ENCODE data around the gene F5.

Gene F5

GRCh38 chr1:169548282-169548681 is 38.0 kb downstream of the F5 start:
- TF ChIP-seq CTCF (IDR thresholded peaks at IDR 0.05), result no peak
- H3K4me1 ChIP-seq, result no peaks in the 10 kb centered on the region
- no peak overlapping the region for H3K9ac ChIP-seq
- H3K4me3 ChIP-seq (ENCODE audit: low read depth, low read length), result no peak overlapping the region
- no peak overlapping the region for H3K4me2 ChIP-seq (ENCODE audit: low read length)
- no peaks in the 10 kb centered on the region for H3K27me3 ChIP-seq (ENCODE audit: control insufficient read depth, insufficient read depth, low read length)
- no peaks in the 10 kb centered on the region for H3K9me3 ChIP-seq (ENCODE audit: control insufficient read depth, low read length)
- no peaks in the 10 kb centered on the region for H3K79me2 ChIP-seq
- no peaks in the 10 kb centered on the region for H3K36me3 ChIP-seq (ENCODE audit: control insufficient read depth, insufficient read depth, low read length)
- H3K27ac ChIP-seq, result no peak overlapping the region
- H2AFZ ChIP-seq, result no peak overlapping the region

- Histone ChIP-seq H3K9ac (no peak overlapping the region), H3K4me1 (no peaks in the 10 kb centered on the region), H3K4me2 (ENCODE audit: low read length) (no peak overlapping the region)
Observed at GRCh38 chr1:169546087-169546995, 39.9 kb downstream of the F5 start.

GRCh38 chr1:169545472-169545871 is 40.8 kb downstream of the F5 start:
- H3K4me2 ChIP-seq (ENCODE audit: low read length), result no peak overlapping the region
- no peaks in the 10 kb centered on the region for H3K79me2 ChIP-seq
- H3K27ac ChIP-seq, result no peak overlapping the region
- no peak overlapping the region for H3K9ac ChIP-seq
- no peaks in the 10 kb centered on the region for H3K9me3 ChIP-seq (ENCODE audit: control insufficient read depth, low read length)
- no peaks in the 10 kb centered on the region for H3K36me3 ChIP-seq (ENCODE audit: control insufficient read depth, insufficient read depth, low read length)
- TF ChIP-seq CTCF (IDR thresholded peaks at IDR 0.05), result no peak
- H2AFZ ChIP-seq, result no peak overlapping the region
- H3K4me3 ChIP-seq (ENCODE audit: low read depth, low read length), result no peak overlapping the region
- H3K27me3 ChIP-seq (ENCODE audit: control insufficient read depth, insufficient read depth, low read length), result no peaks in the 10 kb centered on the region
- H3K4me1 ChIP-seq, result no peaks in the 10 kb centered on the region

More at GRCh38 chr1:169546087-169546995, 39.9 kb downstream of the F5 start:
- Histone ChIP-seq H3K27ac (no peak overlapping the region), H3K9me3 (ENCODE audit: control insufficient read depth, low read length) (no peaks in the 10 kb centered on the region), H2AFZ (no peak overlapping the region), H3K27me3 (ENCODE audit: control insufficient read depth, insufficient read depth, low read length) (no peaks in the 10 kb centered on the region), H3K4me3 (ENCODE audit: low read depth, low read length) (no peak overlapping the region), H3K36me3 (ENCODE audit: control insufficient read depth, insufficient read depth, low read length) (no peaks in the 10 kb centered on the region), H3K79me2 (no peaks in the 10 kb centered on the region)
- TF ChIP-seq CTCF (IDR thresholded peaks at IDR 0.05), result peak; percentile 71

GRCh38 chr1:169538998-169539871 is 47.0 kb downstream of the F5 start:
- Histone ChIP-seq H3K27me3 (ENCODE audit: control insufficient read depth, insufficient read depth, low read length) (no peaks in the 10 kb centered on the region), H3K4me3 (ENCODE audit: low read depth, low read length) (no peak overlapping the region)

More at GRCh38 chr1:169538998-169539871, 47.0 kb downstream of the F5 start:
- Histone ChIP-seq H3K9ac (no peak overlapping the region), H3K9me3 (ENCODE audit: control insufficient read depth, low read length) (no peaks in the 10 kb centered on the region), H3K4me1 (no peaks in the 10 kb centered on the region), H3K27ac (no peak overlapping the region), H3K4me2 (ENCODE audit: low read length) (no peak overlapping the region), H3K36me3 (ENCODE audit: control insufficient read depth, insufficient read depth, low read length) (no peaks in the 10 kb centered on the region), H3K79me2 (no peaks in the 10 kb centered on the region), H2AFZ (no peak overlapping the region)
- TF ChIP-seq CTCF (IDR thresholded peaks at IDR 0.05), result no peak
